Raji (cell line): ENCODE data around the gene PITPNB.

Experiments
- POLR2A ChIP-seq: IDR thresholded peaks from 2 replicates; pipeline ENCODE4 v1.6.1; 2011; ENCODE audit warnings: low read depth, low read length, control low read depth; ENCODE audit not compliant: insufficient read depth

PITPNB gene

DNA sequence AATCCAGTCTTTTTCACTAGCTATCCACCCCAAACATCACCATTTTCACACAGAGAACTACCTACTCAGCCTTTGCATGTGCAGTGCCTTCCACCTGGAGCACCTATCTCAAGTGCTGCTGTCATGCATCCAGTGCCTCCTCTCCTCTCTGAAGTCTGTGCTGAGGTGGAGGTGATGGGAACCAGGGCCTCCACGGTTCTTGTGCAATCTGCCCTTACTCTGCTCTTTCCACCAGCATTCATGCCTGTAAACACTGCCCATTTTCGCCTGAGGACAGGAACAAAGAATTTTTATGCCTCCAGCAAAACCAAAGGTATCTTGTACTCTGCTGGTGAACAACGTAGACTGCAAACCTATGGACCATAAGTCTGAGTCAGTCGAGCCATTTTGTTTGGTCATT, 27.0 kb downstream of the PITPNB start:
- no peak for TF ChIP-seq POLR2A

DNA sequence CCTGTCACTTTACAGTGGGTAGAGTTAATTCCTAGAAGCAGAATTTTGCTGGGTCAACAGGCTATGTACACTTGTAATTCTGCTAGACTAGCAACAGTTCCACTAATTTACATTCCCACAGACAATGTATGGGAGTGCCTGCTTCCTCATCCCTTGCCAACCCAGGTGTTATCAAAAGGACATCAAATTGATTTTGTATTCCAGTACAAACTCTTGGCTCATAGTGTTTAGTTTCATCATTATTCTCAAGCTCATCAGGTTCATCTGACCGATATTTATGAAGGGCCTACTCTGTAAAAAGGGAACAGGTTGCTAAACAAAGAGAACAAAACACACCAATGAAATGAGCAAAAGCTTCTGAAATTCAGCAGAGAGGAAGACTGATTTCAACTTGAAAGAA, 30.7 kb downstream of the PITPNB start:
- TF ChIP-seq POLR2A = no peak

DNA sequence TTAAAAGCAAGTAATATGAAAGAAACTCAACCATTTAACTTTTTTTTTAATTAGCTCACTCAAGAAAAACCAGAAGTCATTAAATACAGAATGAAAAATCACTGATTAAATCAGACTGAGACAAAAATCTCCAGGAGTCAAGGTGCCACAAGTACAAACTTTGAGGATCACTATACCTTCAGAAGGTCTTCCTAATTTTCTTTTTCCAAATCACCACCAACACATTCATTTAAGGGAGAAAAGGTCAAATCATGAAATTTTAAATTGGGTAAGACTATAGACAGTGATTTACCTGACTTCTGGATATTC, 32.3 kb downstream of the PITPNB start:
- TF ChIP-seq POLR2A = no peak

DNA sequence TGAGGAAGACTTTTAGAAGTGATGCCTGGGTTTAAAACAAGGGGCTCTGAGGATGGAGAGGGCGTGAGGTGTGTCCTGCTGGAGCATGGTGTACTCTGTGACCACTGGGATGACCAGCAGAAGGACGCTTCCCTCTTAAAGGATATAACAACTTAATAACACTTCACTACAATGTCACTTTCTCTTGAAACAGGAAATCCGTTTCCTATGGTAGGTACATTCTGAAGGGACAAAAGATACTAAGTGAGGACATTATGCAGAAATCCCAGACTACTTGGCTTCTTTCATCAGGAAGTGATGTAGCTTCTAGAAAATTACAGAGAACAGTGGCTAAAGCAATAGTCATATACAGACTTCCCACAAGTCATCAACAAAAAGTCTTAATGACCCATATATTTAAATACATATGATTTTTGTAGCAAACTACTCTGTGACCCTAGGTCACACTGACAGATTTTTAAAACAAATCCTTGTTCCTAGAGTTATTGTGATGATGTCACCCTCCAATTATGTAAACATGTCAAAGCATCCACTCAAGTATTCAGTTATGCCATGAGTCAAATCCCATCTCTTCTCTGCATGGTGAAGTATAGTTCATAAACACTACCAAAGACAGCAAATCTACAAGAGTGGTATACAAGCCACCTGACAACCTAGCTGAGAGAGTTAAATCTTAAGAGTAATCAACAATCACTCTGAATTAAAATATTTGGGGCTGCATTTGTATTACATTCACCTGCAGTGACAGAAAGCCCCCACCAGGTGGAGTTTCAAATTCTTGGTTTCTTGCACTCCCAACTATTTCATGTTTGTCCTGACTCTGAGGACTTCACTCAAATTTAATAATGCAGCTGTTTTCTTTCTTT, 32.8 kb downstream of the PITPNB start:
- TF ChIP-seq POLR2A = no peak

DNA sequence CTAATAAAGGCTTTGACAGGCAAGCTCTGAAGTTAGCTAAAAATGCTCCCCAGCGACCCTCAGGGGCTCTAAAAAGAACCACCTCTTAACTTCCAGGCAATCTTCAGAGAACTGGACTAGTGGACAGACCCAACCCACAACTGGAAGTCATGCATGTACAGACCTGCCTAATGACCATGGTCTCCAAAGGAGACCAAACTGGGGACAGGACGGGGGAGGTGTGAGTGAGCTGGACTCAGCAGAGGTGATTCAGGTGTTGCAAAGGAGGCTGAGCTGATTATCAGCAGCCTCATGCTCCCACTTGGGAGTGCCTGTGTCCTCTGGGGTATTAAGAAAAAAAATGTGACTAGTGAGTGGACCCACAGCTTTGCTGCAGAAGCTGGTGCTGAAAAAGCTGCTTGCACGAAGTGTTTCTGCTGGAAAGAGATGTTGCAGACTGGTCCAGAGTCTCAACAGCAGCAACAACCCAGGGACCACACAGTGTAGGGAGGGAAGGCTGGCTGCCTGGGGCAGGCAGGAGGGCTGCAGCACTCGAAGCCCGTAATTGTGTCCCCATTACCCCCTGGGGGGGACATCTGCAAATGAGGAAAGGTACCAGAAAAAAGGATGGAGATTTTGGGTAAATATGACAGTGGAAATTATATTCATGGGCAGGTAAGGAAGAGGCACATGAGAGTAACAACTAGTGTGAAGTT, 35.3 kb downstream of the PITPNB start:
- TF ChIP-seq POLR2A = no peak

DNA sequence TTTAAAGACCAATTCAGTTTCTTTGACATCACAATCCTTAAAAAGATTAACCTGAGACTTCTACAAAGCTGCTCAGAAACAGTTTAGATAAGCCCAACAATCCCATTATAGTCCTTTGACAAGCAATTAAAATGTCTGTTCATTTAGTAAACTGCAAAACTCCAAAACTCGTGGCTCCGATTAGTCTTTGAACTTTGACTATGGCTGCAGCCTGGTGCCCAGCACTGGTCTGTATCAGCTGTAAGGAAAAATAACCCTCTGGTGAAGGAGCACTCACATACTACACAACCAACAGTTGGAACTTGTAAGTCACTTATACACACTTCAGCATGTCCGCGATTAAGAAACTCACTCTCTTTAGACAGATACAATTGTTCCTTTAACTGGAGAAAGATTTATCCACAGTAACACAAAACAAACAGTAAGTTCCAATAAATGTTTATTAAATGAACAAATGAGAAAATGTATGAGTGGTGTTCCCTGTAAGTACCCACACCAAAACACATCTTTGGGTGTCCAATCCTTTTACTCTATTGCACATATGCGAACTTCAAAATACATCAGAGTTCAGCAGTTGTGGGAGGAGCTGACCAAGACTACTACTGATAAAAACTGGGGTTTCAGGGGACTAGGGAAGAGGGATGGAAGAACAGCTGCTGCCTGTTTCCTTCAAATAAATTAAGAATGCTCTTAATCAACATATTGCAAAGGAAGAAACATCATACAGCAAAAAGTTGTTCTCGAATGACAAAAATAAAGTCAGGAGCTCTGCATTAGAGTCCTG, 36.4 kb downstream of the PITPNB start:
- no peak for TF ChIP-seq POLR2A

DNA sequence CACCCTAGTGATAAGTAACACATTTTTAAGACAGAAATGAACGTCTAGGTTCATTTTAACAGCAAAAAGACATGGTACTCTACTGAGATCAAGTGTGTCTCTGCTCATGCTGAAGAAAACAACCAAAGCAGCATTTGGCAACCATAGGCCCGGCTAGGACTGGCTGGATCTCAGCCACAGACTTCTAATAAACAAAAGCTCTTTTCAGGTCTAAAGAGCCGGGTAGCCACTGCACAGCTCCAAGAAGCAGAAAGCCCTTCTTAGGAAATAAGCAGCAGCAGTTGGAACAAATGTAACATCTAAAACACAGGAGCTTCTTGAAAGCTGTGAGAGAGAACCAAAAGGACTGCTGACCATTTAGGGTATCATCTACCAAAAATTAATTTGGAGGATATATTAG, 37.6 kb downstream of the PITPNB start:
- TF ChIP-seq POLR2A = no peak

DNA sequence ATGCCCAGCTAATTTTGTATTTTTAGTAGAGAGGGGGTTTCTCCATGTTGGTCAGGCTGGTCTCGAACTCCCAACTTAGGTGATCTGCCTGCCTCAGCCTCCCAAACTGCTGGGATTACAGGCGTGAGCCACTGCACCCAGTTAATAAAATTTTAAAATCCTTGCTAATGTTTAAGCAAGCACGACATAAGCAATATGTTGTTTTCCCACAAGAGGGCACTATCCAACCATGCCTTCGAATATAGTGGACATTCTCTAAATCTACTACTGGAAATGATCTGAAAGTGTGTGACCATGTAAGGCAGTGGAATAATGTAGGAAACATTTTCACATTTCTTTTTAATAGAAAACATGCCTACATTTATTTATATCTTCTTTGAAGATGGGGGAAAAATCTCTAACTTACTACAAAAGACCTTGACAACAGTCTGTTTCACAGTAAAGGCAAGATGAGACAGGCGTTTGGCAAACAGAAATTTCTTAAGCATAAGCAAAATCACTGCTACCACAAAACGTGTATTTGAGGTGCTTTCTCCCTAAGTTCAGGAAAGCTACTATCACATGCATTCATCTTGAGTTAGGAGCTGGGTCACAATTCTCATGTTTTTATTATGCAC, 38.2 kb downstream of the PITPNB start:
- TF ChIP-seq POLR2A = no peak

DNA sequence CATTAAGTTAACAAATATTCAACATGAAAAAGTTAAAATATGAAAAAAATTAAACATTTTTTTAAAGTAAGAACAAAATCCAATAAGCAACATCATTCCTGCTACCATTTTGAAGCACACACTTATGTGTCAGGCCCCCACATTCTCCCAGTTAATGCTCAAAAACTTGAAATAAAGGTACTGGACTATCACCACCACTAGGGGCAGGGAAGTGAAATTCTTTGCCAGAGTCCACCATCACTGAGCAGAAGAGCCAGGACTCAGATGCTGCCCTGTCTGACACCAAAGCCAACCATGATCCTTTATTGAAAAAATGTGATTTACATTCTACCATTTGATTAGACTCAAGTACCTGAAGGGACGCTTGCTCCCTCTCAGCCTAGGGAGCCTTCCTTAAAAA, 39.1 kb downstream of the PITPNB start:
- TF ChIP-seq POLR2A = no peak

DNA sequence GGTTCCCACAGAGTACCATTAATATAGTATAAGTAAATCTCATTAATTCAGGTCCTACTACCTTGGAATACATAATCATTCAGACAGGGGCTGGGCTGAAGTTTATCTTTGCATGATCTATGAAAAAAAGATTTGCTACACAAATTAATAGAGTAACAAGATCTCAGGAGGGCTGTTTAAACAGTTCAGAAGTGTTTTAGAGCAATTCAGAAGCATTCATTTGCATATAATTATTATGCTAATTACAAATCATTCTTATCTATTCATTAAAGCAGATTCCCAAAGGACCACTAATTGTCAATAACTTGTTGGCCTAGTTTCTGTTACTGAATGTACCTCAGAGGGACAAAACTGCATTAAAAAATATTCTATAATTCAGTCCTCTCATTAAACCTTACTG, 40.5 kb downstream of the PITPNB start:
- TF ChIP-seq POLR2A = no peak

DNA sequence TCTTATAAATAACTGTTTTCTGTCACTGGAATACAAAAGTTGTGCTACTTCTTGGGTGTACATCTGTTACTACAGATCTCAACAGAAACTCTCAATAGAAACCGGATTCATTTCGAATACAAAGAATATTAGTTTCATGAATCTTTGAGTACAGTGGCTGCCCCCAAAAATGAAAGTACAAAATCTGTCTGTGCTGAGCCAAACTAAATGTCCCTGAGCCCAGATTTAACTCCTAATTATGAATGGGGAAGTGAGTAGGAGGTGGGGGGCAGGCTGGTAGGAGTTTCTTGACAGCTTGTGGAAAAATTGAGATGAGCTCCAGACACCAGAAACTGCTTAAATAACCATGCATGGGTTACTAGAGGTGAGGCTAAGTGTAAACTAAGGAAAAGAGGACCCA, 41.6 kb downstream of the PITPNB start:
- TF ChIP-seq POLR2A = no peak

DNA sequence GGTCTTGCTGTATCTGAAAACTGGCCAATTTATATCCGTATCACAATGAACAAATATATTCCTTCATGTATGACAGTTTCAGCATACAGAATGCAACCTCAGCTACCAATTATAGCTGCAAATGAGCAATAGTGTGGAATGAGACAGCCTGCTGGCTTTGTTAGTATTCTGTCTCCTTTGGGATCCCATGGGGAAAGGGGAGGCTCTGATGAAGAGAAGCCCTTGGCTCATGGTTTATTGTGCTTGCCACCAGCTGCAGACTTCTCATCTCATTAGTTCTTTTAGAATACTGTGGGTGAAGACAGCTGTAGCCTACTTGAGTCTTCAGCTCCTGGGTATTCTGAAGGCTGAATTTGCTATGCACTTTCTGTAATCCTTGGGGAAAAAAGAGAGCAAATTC, 42.4 kb downstream of the PITPNB start:
- TF ChIP-seq POLR2A = no peak

DNA sequence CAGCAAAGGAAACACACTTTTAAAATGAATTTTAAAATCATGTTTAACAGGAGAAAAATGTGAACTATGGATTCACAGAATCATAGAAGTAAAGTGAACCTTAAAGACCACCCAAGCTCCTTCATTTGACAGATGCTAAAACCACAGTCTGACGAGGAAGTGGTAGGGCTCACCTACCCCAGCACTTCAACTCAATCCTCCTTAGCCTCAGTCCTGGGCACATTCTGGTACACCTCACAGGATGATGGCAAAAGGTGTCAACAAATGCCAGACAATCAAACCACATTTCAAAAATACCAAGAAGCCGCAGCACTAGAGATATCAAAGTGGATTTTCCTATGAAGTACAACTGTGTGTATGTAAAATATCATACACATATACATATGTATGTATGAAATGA, 43.1 kb downstream of the PITPNB start:
- TF ChIP-seq POLR2A = no peak

DNA sequence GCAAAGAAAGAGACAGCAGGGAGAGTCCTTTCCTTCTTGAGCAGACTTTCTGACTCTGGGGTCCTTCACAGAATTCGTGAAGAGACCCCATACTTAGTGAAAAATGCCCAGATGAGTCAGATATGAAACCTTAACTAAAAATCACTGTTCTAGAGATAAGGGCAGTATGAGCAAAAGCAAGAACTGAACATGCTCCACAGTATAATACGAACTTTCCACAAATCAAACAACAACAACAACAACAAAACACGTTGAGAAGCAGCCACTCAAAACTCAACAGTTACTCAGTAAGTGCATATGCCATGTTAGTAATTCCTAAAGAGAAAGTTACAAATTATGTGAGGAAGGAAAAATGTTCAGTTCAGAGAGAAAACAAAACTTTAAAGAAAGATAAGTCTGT, 44.3 kb downstream of the PITPNB start:
- TF ChIP-seq POLR2A = no peak

DNA sequence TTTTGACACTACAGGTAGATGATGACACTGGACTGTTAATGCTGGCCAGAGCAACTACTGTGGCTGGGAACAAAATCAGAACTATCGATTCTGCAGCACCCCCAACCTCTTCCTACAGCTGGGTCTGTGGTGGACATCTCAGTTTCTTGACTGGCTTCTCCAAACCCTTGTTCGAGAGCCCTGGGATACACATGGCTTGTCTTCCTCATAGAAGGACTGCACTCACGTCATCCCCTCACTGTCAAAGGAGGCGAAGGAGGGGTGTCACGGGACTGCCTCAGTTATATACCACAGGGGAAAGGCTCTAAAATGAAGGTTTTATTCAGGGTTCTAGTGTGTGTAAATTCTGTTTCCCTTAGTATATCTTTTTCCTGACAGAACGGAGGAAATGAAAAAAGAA, 44.9 kb downstream of the PITPNB start:
- no peak for TF ChIP-seq POLR2A
